ENCODE measurements around the gene AREL1.

AREL1 gene

DNA sequence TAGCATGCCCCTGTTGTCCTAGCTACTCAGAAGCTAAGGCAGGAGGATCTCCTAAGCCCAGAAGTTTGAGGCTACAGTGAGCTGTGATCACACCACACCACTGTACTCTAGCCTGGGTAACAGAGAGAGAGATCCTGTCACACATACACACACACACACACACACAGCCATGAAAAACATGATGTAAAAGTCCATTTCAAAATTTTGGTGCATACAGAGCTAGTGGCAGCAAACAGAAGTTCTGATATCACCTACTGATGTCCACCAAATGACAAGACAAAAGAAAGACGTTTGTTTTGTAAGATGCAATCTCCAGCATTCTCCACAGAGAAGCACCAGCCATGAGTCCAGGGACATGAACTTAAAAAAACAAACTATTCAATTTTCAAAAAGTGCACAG is 15.9 kb downstream of the AREL1 start:
- no peak for DNase-seq

DNA sequence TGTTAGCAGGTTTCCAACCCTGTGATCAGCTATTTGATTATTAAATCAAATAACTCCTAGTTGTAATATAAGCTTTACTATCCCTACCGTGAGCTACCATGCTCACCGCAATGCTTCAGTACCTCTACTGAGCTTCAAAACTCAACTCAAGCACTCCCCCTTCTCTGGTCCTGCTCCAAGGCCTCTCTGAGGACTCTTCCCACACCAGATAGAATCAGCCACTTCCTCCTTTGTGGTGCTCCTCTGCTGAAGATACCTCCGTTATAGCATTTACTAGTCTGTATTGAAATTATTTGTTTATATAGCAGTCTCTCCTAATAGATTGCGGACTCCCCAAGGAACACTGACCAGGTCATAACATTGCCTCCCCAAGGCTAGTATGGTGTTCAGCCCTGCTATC is 17.5 kb downstream of the AREL1 start:
- DNase-seq, result no peak

DNA sequence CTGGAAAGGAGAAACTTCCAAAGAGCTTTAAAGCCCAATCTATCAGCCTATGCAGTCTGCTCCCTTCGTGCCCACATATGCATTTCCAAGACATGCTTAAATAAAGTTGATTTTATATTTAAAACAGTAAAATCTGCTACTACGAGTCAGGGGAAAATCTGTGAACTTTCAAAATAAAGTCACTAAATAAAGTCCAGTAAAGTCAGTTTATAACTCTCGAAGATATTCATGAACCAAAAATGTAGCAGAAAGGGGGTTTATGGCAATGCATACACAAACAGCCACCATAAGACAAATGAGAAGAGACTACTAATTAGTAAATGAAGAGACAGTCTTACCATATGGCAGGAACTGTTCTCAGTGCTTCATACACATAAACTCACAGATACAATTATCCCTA is 19.7 kb downstream of the AREL1 start:
- DNase-seq, result no peak

DNA sequence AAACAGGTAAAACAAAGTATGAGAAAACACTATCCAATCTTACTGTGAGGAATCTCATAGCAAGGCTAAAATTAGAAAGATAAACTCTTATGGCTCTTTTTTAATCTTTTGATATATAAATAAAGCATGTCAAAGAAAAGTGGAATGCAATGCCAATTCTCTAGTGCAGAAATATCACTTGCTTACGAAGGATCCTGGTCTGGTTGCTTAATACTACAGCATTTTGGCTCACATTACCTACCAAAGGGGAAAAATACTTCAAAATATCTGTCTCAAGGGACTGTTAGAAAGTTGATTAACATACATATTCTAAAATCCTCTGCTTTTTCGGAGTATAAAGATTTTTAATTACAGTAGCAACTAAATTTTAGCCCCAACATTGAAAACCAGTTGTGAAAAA is 21.4 kb downstream of the AREL1 start:
- no peak for DNase-seq

DNA sequence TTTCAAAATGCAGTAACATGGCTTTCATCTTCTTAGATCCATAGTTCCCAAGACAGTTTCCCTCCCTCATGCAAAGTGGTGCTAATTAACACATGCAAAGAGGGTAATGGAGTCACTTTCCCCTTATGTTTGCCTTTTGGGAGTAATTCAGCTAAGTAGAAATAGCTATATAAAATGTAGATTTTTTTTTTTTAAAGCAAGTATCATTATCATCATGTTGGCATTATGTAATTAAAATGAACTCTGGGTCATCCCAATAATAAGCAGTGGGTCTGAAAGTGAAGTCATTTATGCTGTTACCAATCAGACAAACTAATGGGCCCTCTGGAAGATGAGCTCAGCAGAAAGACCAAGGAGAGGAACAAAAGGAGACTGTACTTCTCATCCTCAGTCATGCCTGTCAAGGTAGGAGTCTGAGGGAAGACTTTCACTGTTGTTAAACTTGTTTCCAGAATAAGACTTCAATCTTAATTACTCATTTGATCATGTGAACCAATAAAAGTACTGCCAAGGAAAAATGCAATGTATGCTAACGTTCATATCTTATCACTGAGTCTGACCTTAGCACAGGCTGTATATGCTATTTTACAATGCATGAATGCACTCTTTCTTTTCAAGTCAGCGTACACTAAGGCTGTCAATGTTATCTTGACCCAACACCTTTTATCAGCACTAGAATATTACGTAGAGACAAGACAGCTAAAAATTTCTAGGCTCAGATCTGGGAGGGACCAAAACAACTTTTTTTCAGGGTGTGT is 26.8 kb downstream of the AREL1 start:
- no peak for DNase-seq

DNA sequence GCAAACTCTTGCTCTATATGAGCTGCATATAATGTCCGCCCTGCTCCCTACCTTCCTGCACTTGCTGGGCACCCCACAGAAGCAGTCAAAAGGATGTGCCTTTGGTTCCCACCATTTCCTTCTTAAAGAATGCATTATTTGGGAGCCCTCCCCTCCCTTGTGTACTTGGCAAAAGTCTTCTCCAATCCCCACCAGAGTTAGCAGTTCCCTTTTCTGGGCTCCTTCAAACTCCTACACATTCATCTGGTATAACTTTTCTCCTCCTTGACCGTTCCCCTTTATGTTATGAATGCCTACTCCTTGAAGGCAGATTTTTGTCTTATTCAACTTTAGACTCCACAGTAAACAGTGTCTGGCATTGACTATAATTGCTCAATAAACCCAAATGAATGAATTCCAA is 27.8 kb downstream of the AREL1 start:
- no peak for DNase-seq

DNA sequence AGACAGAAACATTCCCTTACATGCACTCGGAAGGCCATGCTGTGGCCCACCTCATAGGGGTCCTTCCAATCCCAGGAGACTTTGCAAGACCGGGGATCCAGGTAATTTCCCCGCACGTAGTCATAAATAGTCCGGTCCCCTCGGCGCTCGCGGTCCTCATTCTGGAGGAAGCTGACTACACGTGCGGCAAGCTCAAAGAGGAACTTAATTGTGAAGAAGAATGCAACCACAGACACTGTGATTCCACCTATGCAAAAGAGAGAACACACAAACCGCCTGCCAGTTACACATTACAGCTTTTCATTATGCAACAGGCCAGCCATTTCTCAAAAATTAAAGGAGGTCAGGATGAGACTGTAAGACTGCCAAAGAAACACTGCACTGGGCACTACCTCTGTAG is 28.4 kb downstream of the AREL1 start:
- DNase-seq, result no peak

DNA sequence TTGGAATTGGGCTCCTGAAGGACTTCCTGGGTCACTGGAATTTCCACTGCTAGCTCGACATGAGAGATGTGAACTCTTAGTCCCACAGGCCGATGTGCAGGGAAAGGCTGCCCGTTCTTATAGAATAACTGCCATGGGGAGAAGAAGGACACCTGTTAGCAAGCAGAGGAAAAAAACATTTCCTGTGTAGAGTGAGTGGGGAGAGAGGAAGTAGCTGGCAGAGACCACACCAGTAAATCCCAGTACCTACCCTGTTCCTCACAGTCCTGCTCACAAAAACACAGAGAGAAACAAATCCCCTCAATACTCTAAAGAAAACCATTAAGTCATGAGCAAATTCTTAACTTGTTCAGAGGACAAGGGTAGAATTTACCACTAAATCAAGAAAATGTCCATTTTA is 29.5 kb downstream of the AREL1 start:
- no peak for DNase-seq

DNA sequence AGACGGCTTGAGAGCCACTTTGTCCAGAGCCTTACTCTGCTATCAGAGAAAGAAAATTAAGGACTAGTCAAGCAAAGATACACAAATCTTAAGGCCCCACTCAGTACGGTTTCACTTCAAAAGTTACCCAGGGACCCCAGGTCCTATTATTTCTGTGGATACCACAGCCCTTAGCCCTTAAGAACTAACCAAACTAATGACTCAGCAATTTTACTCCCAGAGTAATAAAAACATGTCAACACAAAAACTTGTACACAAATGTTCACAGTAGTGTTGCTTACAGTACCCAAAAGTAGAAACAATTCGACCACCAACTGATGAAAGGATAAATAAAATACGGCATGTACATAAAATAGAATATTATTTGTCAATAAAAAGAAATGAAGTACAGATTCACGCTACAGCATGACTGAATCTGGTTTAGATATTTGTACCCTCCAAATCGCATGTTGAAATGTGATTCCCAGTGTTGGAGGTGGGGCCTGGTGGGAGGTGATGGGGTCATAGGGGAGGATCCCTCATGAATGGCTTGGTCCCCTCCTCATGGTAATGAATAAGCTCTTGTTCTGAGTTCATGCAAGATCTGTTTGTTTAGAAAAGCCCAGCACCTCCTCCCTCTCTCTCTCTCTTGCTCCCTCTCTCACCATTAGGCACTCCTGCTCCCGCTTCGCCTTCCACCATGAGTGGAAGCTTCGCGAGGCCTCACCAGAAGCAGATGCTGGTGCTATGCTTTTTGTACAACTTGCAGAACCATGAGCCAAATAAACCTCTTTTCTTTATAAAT is 30.5 kb downstream of the AREL1 start:
- DNase-seq, result no peak

DNA sequence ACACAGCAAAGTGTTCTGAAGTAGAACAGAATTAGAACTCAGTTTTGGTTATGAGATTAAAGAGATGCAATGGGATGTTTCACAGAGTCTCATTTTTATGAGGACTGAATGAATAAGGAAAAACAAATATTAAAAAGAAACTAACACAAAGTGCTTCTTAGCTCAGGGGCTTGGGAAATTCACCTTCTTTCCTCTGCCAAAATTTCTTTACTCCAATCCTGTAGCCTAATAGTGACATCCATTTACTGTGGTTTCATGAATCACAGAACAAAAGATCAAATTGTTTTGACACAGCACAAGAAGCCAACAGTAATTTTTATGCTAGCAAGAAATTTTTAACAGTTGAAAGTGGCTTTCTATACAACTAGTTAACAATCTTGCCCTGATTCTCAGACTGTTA is 37.7 kb downstream of the AREL1 start:
- DNase-seq, result no peak

DNA sequence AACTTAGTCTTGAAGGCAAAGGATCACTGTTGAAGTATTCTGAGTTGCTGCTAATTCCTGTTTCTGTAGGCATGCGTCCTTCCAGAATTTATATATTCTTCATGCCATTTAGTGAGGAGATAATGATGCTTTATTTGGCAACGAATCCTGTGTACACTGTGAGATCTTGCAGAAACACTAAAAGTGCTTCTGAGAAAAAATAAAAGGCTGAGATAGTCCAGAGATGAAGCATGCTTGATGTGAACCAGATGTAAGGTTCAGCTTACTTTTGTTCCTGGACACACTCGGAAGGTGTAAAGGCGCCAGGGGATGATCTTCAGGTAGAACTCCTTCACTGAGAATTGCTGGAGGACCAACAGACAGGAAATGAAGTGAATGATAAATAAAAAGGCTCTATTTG is 39.1 kb downstream of the AREL1 start:
- no peak for DNase-seq

DNA sequence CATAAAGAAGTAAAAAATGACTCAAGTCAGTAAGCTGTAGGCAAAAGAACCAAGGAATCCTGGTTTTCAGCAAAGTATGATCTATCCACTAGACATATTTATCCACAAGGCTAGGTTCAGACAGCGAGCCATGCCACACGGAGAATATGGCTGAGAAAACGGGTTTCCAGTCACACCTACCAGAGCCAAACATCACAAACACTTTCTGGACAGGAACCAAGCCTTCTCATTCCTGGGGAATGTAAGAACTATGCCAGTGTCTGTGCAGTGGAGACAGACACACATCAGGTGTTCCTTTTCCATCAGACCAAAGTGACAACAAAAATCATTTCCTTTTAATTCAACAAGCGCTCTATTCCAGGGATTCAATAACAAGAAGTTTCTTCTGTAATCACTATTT is 41.1 kb downstream of the AREL1 start:
- DNase-seq, result no peak

DNA sequence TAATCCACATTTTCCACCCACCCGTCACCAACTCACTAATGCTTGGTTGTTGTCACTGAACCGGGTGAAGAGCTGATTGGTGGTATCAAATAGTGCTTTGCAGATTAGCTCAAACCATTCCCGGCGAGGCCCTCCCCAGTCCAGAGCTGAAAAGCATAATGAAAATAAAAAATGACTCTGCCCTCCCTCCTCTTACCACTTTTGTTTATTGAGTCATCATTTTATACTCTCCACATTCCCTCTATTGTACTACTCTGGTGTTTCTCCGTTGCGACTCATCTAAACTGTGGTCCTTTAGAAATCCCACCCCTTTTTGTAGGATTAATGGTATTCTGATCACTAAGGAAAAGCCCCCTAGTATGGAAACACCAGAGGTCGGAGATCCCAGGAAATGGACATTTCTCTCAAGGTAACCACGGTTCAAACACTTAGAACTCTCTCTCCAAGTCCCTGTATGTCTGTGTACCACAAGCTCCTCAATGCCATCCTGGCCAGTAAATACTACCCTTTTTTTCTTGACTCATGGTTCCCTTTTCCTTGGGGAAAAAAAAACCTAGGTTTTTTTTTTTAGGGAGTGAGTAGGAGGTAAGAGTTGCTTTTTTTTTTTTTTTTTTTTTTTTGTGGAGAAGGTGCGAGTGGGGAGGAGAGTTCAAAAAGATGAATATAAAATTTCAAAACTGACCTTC is 42.0 kb downstream of the AREL1 start:
- no peak for DNase-seq

DNA sequence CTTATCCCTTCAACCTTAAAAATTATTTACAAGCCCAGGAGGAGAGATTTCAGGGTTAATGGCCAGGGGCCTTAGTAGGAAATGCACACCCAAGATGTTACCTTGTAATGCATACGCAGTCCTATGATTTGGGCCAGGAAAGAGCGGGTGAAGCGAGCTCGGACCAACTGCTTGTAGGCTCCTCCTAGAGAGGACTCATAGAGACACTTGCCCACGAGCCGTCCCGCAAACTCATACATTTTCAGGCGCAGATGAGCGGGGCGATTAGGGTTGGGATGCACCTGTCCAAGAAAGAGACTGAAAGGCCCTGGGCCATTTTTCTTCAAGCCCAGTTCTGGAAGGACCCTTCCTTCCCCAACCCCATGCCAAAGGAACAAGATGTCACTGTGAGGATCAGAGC is 43.0 kb downstream of the AREL1 start:
- DNase-seq, result no peak

DNA sequence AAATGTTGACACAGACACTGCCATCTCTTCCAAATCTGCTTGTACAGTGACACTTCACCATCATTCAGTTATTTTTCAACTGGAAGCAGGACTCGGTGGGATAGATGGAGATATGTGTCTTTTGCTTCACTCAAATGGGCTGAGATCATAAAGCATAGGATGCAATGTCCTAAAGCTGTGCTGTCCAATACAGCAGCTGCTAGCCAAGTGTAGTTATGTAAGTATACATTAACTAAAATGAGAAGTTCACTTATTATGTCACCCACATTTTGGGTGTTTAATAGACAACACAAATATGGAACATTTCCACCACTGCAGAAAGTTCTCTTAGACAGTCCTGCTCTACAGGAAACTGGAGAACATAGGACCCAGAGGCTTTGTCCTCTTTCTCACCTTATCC is 43.6 kb downstream of the AREL1 start:
- DNase-seq, result no peak

DNA sequence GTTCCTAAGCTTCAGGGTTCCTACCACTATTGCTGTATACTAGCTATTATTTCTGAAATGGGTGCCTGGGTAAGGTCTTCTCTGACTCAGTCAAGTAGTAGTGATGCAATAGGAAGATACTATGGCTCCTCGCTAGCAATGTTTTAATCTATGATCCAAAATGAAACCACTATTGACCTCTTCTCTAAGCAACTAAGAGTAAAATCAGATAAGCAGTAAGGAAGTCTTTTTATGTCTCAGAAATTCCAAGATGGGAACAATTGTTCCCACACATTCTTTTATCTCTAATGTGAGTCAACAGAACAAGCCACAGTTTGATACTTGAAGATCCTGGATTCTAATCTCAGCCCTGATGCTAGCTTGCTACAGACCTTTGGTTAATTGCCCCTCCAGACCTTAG is 45.1 kb downstream of the AREL1 start:
- DNase-seq, result no peak

DNA sequence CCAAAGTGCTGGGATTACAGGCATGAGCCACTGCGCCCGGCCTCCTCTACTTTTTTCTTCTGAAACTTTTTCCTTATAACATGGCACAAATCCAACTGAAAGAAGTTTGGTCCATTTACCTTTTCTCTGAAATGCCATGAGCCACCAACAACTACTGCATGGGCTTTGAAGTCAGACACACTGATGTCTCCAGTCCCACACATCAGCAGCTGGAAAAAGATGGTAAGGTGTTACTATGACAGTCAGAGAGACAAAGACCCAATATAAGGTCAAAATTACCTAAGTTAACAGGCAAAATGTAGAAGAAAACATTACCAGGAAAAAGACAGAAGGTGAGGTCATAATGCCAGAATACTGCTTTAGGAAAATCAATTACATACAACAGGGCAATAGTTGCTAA is 48.2 kb downstream of the AREL1 start:
- DNase-seq, result no peak

DNA sequence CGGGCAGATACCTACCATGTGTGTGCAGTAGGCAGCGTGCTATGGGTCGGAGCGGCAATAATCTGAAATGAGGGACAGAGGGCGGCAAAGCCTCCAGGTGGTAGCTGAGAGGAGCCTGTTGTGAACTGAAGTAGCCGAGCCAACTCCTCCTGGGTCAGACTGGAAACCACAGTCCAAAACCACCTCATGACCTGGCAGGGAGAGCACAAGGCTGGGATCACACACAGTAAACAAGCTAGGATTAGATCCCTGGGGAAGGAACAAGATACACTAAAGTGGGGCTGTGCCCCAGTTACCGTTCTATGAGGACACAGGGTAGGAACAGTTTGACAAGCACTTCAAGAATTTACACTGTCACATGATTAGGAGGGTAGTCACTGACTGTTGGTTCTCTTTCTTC is 49.0 kb downstream of the AREL1 start:
- DNase-seq, result no peak

DNA sequence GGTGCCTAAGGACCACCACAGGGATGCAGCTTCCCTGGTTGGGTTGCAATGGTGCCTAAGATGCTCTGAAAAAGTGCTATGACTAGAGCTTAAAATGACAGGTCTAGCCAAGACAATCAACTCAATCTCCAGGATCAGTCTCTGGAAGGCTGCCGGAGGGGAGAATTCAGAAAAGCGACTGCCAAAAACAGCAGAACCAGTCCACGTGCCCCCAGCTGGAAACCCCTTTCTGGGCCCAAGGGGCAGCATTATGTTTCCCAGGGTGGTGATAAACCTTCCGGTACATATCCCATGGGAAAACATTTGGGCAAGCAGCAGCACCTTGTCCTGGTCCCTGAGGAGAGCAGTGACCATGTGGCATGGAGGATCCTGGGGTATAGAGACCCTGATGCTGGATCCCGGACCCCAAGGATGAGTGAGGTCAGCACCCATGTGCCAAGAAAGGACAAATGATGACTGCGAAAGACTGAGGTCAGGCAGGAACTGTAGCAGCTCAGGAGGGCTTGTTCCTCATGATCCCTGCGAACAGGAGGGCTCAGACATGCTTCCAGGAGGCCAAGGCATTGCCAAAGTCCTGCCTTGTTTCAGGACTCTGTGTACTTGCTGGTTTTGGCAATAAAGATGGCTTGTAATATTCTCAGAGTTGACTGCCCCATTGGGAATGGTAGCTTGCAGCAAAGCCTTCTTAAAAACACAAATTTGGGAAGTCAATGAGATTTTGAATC is 51.0 kb downstream of the AREL1 start:
- DNase-seq, result no peak

DNA sequence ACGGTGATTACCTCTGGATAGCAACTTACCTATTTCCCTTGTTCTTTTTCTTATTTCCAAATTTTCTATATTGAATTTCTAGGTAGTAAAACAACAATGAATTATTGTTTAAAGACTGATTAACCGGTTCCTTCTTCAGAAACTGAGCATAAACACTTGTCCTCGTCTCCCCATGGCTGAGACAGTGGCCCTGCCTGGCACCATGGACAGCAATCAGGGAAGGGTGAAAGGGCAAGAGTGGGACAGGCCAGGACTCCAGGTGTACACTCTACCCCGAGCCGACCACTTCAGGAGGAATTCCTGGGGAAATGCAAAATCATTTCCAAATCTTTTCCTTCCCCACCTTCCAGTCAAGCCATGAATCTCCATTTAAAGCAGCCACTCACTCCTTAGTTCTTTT is 52.0 kb downstream of the AREL1 start:
- no peak for DNase-seq

DNA sequence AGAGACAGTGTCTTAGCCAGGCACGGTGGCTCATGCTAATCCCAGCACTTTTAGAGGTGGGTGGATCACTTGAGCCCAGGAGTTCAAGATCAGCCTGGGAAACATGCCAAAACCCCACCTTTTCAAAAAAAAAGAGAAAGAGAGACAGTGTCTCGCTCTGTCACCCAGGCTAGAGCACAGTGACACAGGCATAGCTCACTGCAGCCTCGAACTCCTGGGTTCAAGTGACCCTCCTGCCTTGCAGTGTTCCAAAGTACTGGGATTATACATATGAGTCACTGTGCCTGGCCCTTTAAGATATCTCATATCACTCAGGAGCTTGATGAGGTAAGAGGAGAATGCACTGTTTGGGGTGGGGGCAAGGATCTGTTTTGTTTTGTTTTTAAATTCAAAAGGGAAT is 52.7 kb downstream of the AREL1 start:
- no peak for DNase-seq

DNA sequence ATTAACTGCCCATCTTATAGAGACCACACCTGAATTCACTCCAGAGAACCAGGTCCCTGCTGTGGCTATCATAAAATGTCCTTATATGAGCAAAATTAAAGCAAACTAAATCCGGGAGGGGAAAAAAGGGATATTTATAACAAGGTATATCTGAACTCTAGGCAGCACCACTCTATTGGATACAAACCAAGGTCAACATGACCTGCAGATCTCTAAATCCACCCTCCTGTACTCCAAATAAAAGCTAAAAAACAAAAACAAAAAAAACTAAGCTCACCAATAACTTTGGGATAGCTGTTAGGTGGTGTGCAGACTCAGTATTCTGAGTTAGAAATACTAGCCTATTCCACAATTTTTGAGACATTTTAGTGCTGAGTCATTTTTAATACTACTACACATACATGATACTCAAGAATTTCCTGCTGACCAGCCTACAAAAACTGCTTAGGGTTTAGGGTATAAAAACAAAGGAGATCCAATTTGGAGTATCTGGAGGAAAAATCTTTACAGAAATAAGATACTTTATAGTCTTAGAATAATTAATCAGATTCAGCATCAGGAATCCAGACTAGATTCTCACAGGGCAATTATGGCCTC is 54.2 kb downstream of the AREL1 start:
- no peak for DNase-seq

DNA sequence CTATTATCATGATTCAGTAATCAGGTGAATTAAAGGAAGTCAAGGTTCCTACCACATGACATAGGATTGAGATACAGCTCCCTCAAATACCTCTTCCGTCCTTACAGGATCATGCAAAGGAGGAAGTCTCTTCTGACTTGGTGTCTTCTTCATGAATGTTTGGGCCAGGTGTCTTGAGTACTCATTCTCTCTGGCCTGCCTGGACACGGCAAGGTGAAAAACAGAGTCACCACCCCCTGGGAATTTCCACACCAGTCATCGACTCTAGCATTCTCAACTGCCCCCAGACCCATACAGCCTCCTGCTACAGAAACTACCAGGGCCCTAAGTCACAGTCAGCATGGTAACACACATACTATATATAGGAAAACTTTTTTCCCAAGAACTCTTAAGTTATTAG is 55.9 kb downstream of the AREL1 start:
- no peak for DNase-seq
